LNCaP clone FGC (cell line): ENCODE data around the gene IHH.

Experiments used
- DNase-seq: peaks from one replicate; pipeline ENCODE4 v3.0.0-alpha.2; 2011; ENCODE audit warnings: low read depth
- H3K4me3 ChIP-seq: 2 replicates; pipeline ENCODE4 v1.5.1; 2011; ENCODE audit warnings: mild to moderate bottlenecking, low read depth, low read length, control low read depth
- CTCF ChIP-seq: IDR thresholded peaks from 2 replicates; pipeline ENCODE4 v1.5.1; 2012; ENCODE audit warnings: mild to moderate bottlenecking; ENCODE audit not compliant: control insufficient read depth, insufficient read depth; ENCODE audit errors: extremely low read depth

The IHH gene

DNA sequence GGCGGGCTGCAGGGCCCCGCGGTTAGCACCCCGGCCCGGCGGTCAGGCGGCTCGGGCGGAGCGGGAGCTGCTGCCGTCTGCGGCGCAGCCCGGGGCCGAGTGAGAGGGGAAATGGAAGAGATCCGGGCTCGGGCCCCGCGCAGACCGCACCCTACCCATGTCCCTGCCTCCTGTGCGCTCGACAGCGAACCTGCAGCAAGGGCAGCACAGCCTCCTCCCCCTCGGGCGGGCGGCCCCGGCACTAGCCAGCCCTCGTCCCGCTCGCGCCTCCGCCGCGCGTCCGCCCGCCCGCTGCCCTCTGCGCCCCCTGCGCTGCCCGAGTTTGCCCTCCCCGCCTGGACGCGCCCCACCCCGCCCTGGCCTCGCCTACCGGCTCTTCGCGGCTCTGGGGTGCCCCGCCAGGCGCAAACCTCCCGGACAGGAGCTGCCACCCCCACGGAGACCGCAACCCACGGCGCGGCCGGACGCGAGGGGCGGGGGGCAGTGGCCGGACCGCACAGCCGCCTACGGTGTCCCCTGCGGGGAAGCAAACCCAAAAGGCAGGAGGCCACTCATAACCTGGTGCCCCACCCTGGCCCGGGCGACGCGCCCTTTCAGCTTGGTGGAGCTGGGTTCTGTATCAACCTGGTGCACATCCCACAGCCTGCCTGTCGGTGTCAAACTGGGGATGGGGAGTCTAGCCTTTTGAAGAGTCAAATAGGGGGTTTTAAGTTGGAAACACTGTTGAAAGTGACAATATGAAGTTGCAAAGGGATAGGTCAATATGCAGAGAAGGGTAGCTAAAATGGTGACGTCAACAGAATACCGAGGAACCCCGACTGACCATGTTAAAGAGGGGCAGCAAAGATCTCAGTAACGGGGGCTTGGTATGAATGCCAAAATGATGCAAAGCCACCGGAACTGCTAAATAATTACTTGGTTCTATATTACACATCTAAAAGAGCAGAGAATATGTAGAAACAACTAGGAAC lies at the start of gene IHH:
Gene IHH (minus strand): TSS at position 101 of the 971 bp plus-strand sequence. CDS start 454 bp downstream, outside the sequence.
- DNase-seq = no peak
- no peak for TF ChIP-seq CTCF
- H3K4me3 ChIP-seq = no peak within 1 kb of the TSS

GRCh38 chr2:219109471-219109870 lies 48.8 kb upstream of the IHH start:
- TF ChIP-seq CTCF = no peak
- DNase-seq = no peak
- no peak overlapping the region for H3K4me3 ChIP-seq

DNA sequence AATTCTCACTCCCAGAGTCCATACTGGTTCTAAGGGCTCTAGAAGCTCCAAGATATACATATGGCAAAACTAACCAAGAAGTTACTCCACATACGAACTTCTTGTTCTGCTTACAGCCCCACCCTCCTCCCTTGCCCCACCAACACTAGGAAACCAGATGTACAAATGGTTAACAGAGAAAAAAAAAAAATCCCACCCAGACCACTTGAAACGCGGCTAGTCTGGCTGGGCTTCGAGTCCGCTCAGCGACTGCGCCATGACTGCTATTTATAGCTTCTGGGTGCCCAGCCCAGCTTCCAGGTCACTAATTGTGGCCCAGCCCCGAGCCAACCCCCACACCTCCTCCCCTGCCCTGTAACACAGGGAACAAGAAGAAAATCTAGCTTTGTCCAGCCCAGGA lies 47.0 kb upstream of the IHH start:
- H3K4me3 ChIP-seq = no peak overlapping the region
- TF ChIP-seq CTCF = no peak
- DNase-seq = no peak

DNA sequence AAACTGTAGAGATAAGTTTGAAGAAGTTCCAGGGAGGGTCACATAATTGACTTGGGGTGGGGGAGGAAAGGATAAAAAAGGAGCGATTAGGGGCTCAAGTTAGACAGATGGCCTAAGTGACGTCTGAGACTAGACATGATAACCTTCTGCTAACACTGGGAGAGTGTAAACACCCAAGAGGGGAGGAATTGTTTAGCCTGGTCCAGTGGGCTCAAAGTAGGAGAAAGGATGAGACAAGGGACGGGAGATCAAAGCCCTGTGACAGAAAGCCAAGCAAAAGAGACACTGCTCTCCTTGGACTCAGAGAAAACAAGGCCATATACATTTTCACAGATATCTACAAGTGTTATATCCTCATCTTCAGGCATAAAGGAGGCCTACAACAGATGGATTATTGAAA lies 45.5 kb upstream of the IHH start:
- no peak overlapping the region for H3K4me3 ChIP-seq
- no peak for TF ChIP-seq CTCF
- no peak for DNase-seq

GRCh38 chr2:219104107-219105035 lies 43.6 kb upstream of the IHH start:
- no peak for DNase-seq
- no peak overlapping the region for H3K4me3 ChIP-seq
- peak; percentile 45 for TF ChIP-seq CTCF

- H3K4me3 ChIP-seq = no peak overlapping the region
- TF ChIP-seq CTCF = no peak
- no peak for DNase-seq
Measured at GRCh38 chr2:219099329-219099728, 38.6 kb upstream of the IHH start.
